Measurements from ENCODE around the gene P2RY12.

P2RY12 gene

DNA sequence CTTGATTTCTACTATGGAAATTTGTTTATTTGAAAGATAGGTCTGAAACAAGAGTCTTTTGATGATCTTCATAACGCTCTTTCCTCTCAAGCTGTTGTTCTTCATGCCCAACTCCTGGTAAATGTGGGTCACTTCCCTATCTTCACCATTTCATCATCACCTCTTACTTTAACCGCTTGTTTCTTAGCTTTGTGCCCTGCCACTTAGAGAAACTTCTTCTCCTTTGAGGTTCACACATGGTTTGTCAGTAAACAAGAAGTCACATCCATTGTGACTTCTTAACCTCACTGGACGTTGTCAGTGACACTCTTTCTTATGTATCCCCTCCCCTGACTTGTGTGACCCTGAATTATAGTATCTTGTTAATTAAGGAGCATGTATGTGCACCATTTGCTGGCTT, 38.3 kb downstream of the P2RY12 start:
- no peak for DNase-seq (ENCODE audit: low read depth in 2 of 2)

DNA sequence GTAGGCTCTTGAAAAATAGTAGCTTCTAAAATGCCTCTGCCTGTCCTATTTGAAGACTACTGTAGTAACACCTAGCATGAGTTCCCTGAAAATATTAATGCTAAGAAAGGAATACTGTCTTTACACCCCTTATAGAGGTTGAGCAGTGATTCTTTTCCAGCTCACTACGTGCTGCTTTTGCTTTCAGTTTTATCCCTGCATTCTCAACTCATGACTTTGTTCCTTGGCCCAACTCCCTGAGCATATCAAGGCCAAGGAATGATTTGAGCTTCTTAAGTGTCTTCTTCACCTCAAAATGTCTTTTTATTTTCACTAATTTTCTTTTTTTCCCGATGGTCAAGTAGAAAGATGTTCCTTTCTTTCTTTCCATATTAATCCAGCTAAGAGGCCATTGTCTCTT, 38.7 kb downstream of the P2RY12 start:
- no peak for DNase-seq (ENCODE audit: low read depth in 2 of 2)

DNA sequence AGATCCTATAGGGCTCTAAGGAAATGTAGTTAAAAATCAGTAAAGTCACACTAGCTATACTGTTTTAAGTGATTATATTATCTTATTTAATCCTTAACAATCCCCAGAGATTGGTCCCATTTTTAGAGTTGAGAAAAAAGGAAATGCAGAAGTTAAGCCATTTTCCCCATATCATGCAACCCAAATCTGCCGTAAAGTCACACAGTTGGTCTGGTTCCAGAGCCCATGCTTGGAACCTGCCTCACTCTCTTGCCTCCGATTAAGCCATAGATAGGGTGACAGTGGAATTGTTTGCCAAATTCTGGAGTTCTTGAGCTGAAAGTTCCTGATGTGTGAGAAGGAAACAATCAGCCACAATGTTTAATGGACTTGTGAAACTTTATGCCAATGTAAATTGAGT, 52.9 kb downstream of the P2RY12 start:
- no peak for DNase-seq (ENCODE audit: low read depth in 2 of 2)

DNA sequence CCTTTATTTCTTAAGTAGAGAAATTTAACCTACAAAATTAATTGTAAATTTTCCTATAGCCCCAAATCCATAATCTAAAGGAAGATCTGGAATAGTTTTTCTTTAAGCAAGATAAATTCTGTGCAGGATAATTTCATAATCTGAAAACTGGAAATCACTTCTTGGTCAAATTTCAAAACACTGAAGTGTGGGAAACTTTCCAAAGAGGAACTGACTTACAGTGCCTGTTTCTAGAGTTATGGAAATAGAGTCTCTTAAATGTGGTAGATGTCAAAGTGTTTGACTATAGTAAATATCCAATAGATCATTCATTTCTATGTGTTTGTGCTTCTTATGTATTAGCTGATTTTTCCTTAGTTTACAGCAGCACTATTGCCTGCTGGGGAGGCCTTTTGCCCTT, 53.7 kb downstream of the P2RY12 start:
- no peak for DNase-seq (ENCODE audit: low read depth in 2 of 2)

DNA sequence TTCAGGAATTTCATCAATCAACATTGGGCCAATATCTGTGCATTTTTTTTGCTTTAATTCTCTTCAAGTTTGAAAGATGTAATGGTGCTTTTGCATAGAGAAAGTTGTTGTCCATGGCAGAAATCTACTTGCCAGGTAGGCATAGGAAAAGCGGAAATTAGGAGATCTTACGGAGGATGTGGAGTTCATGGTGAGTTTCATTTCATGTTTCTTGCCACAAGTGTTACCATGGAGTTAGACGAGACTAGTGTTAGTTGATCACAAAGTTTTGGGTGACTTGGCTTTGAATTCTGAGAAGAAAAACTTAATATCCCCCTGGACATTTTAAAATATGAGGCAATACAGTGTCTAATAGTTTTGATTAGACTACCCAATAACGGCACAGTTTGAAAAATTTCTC, 54.2 kb downstream of the P2RY12 start:
- no peak for DNase-seq (ENCODE audit: low read depth in 2 of 2)

DNA sequence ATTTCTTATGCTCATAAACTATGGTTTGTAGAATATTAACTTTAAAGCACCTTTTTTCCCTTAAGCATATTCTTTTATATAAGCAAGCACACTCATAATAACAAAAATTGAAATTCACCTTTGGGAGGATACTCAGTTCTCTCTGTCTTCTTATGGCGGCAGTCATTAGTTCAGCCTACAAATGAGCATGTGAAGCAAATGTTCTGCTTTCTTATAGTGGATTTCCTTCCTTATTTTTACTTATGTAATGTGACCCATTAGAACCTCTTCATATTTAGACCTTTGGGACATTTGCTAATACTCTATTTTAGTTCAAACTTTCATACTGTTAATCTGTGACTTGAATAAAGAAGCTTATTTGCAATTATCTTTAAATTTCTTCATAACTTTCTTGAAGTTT, 55.2 kb downstream of the P2RY12 start, which contains the start of gene P2RY13:
TSS of gene P2RY13 (minus strand) at position 187 of the 400 bp plus-strand sequence. CDS start at position 166, 21 bp downstream.
- DNase-seq (ENCODE audit: low read depth in 2 of 2): no peak

DNA sequence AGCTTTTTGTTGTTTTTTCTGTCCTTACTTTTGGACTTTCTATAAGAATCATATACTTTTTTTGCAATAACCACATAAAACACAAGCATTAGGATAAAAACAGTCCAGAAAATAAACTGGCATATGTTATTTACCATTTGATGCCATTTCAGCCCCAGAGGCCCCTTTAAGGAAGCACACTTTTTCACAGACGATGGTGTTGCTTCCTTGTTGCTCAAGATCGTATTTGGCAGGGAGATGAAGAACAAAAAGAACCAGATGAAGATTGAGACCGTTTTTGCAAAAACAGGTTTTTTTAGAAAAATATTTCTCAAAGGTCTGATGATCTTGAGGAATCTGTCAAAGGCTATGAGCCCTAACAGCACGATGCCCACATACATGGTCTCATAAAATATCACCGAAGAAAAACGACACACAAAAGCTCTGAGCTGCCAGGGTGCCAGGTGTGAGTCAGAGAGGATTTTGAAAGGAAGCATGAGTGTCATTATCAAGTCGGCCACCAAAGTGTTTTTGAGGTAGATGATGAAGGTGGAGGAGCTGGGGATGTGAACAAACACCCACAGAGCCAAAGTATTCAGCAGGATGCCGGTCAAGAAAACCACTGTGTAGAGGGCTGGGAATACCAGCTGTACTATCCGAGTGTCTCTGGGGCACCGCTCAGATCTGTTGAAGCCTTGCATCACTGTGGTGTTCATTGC, 56.1 kb downstream of the P2RY12 start:
- DNase-seq (ENCODE audit: low read depth in 2 of 2): peak in 1 of 2 donors; percentile 3

DNA sequence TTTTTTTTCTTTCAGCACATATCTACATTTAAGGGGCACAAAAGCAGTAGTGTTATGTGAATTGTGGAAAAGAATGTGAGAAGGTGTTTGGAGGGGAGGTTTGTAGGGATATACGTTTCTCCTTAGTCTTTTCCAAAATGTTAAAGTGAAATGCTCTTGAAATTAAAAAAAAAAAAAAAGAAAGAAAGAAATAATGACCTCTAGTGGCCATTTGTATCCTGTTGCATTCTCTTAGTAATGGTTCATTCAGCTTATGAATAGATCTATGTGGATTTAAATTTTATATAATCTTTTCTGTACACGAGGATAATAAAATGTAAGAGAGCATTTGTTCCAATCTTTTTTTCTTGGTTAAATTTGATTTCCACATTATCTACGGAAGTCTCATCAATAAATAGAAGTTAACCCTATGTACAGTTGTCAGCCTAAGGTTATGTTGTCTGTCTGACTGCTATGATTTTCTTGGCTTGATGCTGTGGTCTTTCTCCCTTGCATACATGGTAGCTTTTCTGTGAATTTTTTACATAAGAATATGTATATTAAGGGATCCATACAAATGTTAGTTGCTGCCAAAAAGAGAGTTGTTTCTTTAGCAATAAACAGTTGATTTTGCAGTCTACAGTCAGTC, 56.9 kb downstream of the P2RY12 start:
- DNase-seq (ENCODE audit: low read depth in 2 of 2): no peak

DNA sequence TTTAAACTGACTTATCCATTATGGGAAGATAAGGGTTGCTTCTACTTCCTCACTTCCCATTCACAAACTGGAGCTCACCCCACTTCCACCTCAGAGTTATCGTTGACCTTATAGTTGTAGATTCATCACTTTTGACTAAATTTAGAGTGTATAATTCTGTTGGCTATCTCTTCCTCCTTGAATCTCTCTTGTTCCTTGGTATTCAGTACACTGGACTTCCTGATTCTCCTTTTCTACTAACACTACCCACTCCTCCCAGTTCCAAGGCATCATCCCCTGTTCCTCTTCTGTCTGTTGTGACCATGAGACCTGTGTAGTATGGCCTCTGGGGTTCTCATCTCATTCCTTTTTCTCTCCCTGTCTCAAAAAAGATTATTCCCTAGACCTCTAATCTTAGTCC, 62.0 kb downstream of the P2RY12 start:
- DNase-seq (ENCODE audit: low read depth in 2 of 2): no peak

DNA sequence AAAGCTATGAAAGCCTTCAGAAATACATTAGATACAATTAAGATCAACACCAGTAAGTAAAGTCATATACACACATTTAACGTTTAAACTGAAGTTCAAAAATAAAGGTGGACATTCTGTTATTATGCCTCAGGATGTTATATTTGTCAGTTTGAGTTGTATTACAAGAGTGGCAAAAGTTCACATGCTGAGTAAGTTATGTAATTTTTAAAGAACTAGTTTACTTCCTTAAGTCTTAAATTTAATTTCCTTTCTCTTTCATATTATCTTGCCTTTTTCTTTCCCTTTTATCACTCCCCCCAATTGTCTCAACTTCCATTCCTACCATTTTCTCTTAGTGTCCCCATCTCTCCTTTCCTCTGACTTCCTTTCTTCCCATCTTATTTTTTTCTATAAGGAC, 63.0 kb downstream of the P2RY12 start:
- DNase-seq (ENCODE audit: low read depth in 2 of 2): no peak

DNA sequence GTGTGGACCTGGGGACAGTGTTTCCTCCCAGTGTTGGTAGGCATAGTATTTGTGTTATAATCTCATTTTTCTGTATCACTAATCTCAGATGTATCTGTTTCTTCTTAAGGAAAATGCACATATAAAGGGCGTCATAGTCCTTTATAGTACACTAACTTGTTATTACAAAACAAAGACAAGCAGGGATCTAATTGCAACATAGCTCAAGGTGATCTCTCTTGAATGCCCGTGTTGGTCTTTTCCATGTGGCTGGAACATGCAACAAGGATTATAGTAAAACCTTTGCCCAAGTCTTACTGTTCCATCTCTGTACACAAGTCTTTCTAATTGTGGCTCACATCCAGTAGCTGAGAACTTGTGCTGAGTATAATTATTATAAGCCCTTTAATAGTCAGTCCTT, 64.4 kb downstream of the P2RY12 start:
- DNase-seq (ENCODE audit: low read depth in 2 of 2): no peak

DNA sequence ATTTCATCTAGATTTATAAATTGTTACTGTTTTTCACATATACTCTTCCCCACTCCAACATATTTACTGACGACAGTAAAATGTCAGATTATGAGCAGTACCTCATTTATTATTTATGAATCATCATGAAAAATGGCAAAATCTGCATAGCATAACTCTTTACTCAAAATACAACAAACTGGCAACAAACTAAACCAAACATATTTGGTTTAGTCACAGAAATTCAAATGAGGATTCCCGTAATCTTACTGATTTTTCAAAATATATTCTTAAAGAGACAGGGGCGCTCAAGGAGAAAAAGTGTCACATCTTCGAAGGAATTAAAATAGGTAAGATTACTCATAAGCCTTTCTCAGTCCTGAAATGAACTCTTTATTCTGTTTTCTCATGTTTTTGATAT, 64.9 kb downstream of the P2RY12 start:
- DNase-seq (ENCODE audit: low read depth in 2 of 2): no peak

DNA sequence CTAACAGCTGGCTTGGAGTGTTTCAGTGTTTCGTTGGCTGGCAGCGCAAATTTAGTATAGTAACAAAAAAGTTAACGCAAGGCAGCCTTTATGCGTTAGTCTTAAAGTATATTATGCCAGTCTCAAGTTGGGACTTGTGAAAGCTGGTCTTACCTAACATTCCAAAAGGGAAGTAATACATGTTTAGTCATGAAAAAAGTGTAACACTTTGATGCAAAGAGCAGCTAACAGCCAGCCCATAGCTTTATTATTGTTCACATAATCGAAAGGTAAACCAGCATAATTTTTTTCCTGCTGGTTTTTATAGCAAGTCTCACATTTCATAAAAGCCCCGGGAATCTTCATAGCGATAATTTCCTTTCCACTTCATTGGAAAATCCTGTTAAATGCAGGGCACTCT, 65.6 kb downstream of the P2RY12 start:
- DNase-seq (ENCODE audit: low read depth in 2 of 2): no peak

DNA sequence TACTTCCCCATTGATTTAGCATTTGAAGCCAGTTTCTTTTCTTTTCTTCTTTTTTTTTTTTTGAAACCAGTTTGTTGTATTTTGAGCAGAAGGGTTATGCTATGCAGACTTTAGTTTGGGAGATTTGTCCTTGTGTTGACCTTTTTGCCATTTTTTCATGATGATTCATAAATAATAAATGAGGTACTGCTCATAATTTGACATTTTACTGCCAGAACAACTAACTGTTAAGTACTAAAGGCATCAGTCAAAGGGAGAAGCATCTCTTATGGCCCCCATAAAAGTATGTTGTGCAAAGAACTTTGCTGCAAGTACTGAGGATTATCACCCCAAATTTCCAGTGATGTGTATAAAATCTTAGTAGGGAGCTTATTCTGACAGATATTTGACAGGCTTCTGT, 66.2 kb downstream of the P2RY12 start:
- no peak for DNase-seq (ENCODE audit: low read depth in 2 of 2)

DNA sequence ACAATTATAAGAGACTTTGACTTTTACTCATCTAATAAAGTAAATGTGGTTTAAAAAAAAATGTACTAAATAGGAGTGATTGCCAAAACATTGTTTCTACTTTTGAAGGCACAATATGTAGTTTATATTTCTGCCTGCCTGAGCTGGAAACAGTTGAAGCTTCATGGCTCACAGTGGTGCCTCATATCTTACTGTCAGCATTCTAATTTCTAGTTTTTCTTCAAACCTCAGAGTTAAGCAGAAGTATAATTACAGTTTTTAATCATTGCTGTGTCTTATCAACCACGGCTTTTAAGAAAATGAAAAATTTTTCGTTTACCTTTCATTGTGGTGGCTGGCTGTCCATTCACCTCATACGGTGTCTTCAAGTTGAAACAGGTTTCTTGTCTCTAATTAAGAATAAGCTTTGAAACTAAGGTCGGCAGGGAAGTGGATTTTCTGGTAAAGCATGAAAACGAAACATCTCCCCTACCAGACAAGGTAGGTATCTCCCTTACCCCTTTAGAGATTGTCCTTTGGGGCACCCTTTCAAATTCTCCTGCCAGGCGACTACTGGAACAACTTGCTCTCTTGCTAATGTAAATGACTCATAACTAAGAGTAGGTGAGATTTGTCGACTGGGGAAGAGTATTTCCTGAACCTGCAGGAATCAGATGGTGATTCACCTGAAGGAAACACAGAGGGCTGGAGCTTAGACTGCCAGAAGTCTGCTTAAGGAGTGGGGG, 68.1 kb downstream of the P2RY12 start, which contains the start of gene GPR87:
TSS of gene GPR87 (minus strand) at position 554 of the 725 bp plus-strand sequence. CDS start 16,720 bp downstream, outside the sequence.
- DNase-seq (ENCODE audit: low read depth in 2 of 2): no peak

DNA sequence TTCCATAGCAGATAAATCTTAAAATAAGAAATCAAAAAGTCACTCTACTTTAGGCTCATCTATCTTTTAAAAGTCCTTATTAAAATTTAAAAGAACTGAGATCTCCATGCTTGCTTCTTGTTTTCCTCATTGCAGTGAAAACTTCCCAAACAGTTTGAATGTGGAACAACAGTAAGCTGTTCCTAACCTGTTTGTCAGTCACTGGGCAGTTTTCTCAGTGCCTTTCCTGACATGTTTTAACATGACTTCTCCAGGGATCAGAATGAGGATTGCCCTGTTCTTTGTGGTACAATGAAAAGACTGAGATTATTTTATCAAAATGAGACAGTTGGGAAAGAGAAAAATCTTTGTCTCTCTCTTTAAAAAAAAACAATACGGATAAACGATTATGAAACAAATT, 68.7 kb downstream of the P2RY12 start:
- no peak for DNase-seq (ENCODE audit: low read depth in 2 of 2)

DNA sequence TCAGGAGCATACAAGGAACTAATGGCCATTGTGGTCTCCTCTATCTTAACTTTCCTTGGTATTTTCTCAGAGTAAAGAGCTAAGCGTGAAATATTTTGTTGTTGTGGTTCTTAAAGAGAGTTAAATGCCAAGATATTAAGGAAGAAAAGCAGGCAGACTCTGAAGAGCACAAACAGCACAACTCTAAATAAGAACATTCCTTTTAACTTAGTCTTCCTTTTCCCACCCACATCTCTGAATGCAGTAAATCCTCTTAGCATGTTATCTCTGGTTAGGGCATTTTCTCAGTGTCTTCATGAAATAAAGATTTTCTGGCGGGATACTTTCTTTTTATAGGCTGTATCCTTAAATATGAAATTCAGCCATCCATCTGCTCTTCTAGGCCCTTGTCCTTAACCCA, 69.4 kb downstream of the P2RY12 start:
- no peak for DNase-seq (ENCODE audit: low read depth in 2 of 2)

DNA sequence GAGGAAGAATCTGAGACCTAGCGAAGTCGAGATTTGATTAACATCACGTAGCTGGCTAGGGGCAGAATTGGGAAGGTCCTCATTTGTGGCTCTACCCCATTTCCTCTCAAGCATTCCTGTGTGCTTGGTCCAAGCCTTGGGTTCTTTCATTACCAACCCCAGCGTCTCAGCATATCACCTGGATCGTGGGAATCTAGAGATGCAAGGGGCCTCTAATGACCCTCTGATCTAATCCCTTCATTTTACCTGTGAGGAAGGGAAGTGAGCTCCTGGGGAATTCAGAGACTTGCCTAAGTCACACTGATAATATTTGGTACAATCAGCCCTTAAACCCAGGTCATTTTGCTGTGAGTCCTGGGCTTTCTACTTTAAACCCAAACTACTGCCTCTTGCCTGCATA, 70.0 kb downstream of the P2RY12 start:
- no peak for DNase-seq (ENCODE audit: low read depth in 2 of 2)

DNA sequence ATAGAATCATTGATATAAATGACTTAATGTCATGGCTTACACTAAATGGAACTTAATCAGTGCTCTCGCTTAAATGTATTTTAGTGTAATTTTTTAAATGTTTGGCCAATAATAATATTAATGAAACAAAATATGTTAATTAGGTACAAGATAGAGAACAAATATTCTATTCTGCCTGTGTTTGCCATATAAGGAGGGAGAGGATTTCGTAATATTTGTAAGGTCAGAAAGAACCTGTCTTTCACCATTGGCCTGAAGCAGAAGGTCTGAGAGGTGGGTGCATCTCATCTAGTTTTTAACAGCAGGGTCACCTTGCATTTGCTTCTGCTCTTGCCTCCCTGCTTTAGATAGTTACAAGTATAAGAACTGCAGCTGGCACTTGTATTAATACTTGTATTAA, 70.4 kb downstream of the P2RY12 start:
- no peak for DNase-seq (ENCODE audit: low read depth in 2 of 2)

DNA sequence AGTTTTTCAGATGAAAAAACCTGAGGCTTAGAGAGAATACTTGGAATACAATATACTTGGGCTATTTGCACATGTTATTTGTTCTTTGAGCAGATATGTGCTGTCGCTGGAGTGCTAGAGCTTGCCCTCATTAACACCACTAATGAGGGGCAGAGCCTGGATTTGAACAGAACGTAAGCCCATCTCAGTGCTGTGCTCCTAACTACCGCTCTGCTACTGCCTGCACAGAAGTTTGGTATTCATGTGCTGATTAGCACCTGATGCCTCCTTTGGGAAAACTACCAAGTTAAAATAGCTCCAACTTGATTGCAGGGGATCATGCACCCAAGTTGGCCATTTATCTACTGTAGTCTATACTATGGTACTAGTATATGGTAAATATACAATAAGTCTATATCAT, 71.6 kb downstream of the P2RY12 start:
- no peak for DNase-seq (ENCODE audit: low read depth in 2 of 2)

DNA sequence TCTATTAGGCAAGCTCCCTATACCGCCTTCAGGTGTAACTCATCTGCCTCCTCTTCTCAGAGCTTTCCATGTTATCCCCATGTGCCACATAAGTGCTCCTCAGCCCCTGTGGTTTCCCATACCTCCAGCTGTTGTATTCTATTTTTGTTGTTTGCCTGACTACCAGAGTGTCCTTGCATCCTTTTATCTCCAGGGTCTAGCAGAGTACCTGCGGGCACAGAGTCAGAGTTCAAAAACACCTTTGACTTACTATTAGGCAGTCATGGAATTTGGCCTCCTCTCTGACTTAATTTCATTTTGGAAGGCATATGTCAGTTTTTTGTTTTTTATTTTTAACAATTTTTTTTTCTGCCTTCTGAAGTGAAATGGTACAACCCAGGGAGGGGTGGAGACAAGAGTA, 75.0 kb downstream of the P2RY12 start:
- DNase-seq (ENCODE audit: low read depth in 2 of 2): no peak

DNA sequence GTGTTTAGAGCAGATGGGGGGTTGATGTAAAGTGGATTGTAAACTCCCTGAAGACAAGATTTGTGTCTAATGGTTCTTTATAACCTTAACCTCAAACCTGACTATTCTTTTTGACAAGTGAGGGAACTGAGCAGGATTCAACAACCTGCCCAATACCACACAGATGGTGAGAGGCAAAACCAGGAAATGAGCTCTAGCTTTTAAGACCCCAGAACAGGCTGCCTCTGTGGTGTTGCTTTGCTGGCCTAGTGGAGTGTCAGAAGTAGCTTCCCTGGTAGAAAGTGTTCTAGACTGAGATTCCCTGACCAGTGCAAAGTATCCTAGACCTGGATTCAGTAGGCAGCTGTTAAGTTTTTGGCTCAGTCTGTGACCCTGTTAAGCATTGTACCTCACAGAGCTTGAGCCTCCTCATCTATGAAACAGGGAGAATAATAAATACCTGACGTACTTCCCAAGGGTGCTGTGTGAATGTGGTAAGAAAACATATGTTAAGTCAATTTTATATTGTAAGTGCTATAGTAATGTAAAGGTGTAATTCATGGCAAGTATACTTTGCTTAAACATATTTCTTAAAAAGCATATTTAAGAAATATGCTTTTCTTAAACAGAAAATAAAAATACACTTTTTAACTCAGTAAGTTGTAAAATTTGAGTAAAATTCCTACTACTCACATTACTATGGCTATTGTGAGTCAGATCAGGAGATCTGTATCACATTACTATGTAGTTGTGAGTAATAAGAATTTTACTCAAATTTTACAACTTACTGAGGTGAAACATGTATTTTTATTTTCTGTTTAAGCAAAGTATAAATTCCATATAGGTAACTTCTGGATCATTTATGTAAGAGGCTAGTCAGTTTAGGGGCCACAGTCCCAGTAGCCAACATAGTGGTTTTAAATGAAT, 76.7 kb downstream of the P2RY12 start:
- no peak for DNase-seq (ENCODE audit: low read depth in 2 of 2)
